Effector memory CD8-positive, alpha-beta T cell (primary cell): ENCODE data around the gene USB1.

ENCODE experiments used
- ATAC-seq: fragments of 150-1000 bp; cut with Tn5 transposase; replicated peaks from 2 replicates; pipeline ENCODE4 v1.10.0; 2021; ENCODE audit warnings: mild to moderate bottlenecking, moderate library complexity
- DNase-seq, 3 experiments: peaks; one replicate each; pipeline ENCODE4 v3.0.0; 2021
- H3K27ac Mint-ChIP-seq, 2 donors: one replicate each; pipeline ENCODE4 v1.8.0; 2022; ENCODE audit warnings: mild to moderate bottlenecking in 2 of 2, mixed read lengths in 2 of 2, moderate library complexity in 2 of 2
- H3K27me3 Mint-ChIP-seq, 2 donors: one replicate each; pipeline ENCODE4 v1.8.0; 2022; ENCODE audit warnings: mixed read lengths in 2 of 2
- H3K36me3 Mint-ChIP-seq: one replicate; pipeline ENCODE4 v1.8.0; 2022; ENCODE audit warnings: mild to moderate bottlenecking, moderate library complexity, mixed read lengths; ENCODE audit not compliant: insufficient read depth
- H3K4me1 Mint-ChIP-seq, 2 donors: one replicate each; pipeline ENCODE4 v1.8.0; 2022; ENCODE audit warnings: low read depth in 2 of 2, mixed read lengths in 2 of 2
- H3K4me3 Mint-ChIP-seq, 2 donors: one replicate each; pipeline ENCODE4 v1.8.0; 2022; ENCODE audit warnings: mild to moderate bottlenecking in 2 of 2, mixed read lengths in 2 of 2, moderate library complexity in 2 of 2
- H3K9me3 Mint-ChIP-seq, 2 donors: one replicate each; pipeline ENCODE4 v1.8.0; 2022; ENCODE audit warnings: mixed read lengths in 2 of 2

USB1 gene

GRCh38 chr16:58049232-58050185 lies 48.3 kb downstream of the USB1 start:
- no peak overlapping the region for H3K4me3 Mint-ChIP-seq
- no peaks in the 10 kb centered on the region for H3K4me1 Mint-ChIP-seq
- H3K27ac Mint-ChIP-seq = no peak overlapping the region

GRCh38 chr16:58051296-58051695 lies 50.1 kb downstream of the USB1 start:
- Mint-ChIP-seq H3K9me3 (no peaks in the 10 kb centered on the region), H3K27me3 (peaks cover 19 to 33% of the 10 kb centered on the region in 2 donors), H3K4me3 (no peak overlapping the region), H3K36me3 (peaks cover 1% of the 10 kb centered on the region), H3K27ac (no peak overlapping the region), H3K4me1 (no peaks in the 10 kb centered on the region)
- ATAC-seq (no peak), DNase-seq (no peak)

More at GRCh38 chr16:58049232-58050185, 48.3 kb downstream of the USB1 start:
- ATAC-seq (no peak), DNase-seq (no peak)
- H3K9me3 Mint-ChIP-seq = no peaks in the 10 kb centered on the region
- peaks cover 14 to 20% of the 10 kb centered on the region in 2 donors for H3K27me3 Mint-ChIP-seq
- H3K36me3 Mint-ChIP-seq = no peaks in the 10 kb centered on the region

DNA sequence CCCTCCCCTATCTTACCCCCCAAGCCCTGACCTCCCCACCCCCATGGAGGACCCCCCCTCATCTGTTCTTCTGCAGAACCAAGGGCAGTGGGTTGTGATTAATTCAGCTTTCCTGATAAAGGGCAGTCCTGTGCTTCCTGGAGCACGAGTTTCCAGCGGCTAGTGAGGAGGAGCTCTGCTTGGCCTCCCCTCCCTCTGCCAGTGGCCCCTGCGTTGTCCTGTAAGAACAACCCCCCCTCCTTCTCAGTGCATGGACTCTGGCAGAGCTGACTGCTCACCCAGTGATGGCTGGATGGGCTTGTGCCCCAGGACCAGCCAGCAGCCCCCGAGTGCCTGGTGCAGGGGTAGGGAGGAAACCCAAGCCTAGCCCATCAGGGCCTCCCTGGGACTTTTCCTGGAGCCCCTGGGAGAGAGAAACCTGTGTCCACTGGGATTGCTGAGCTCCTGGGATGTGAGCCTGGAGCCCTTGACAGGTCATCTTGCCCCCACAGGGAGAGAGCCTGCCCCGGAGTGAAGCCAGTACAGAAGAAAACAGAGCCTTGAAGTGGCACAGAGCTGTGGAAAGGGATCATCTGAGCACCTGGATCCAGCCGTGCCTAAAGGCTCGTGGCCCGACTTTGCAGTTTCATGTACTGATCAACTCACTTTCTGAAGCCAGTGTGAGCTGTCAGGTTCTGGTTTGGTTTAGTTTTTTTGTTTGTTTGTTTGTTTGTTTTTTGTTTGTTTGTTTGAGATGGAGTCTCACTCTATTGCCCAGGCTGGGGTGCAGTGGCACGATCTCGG lies 50.8 kb downstream of the USB1 start:
- no peaks in the 10 kb centered on the region for H3K9me3 Mint-ChIP-seq
- peaks cover 4% of the 10 kb centered on the region for H3K36me3 Mint-ChIP-seq
- ATAC-seq (no peak), DNase-seq (no peak)
- H3K27ac Mint-ChIP-seq = no peak overlapping the region
- no peak overlapping the region for H3K4me3 Mint-ChIP-seq
- H3K4me1 Mint-ChIP-seq = no peaks in the 10 kb centered on the region
- peaks cover 19 to 36% of the 10 kb centered on the region in 2 donors for H3K27me3 Mint-ChIP-seq

DNA sequence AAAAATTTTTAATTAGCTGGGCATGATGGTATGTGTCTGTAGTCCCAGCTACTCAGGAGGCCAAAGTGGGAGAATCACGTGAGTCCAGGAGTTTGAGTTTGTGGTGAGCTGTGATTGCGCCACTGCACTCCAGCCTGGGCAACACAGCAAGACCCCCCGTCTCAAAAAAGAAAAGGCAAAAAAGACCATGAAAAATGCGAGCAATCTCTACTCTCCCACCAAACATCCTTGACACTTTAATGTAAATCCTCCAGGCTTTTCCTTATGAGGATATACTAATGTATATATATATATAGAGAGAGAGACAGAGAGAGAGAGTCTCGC lies 52.4 kb downstream of the USB1 start:
- no peak for ATAC-seq
- H3K27ac Mint-ChIP-seq = no peak overlapping the region
- H3K4me3 Mint-ChIP-seq = no peak overlapping the region
- H3K9me3 Mint-ChIP-seq = no peaks in the 10 kb centered on the region
- peaks cover 19 to 48% of the 10 kb centered on the region in 2 donors for H3K27me3 Mint-ChIP-seq
- DNase-seq = no peak
- no peaks in the 10 kb centered on the region for H3K4me1 Mint-ChIP-seq
- peaks cover 4% of the 10 kb centered on the region for H3K36me3 Mint-ChIP-seq

DNA sequence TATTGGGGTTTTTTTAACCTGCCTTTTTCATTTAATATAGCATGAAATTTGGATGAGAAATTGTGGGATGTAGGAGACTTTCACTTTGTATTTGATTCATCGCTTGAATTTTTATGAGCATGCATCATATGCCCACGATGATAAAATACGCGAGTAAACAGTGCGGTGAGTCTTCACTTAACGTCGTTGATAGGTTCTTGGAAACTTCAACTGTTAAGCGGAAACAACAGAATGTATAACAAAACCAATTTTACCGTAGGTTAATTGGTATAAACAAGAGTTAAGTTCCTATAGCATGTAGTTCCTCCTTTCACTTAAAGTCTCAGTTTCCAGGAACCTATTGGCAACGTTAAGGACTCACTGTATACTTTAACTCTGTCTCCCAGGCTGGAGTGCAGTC lies 53.1 kb downstream of the USB1 start:
- no peaks in the 10 kb centered on the region for H3K9me3 Mint-ChIP-seq
- H3K4me3 Mint-ChIP-seq = no peak overlapping the region
- no peaks in the 10 kb centered on the region for H3K4me1 Mint-ChIP-seq
- ATAC-seq (no peak), DNase-seq (no peak)
- peaks cover 4% of the 10 kb centered on the region for H3K36me3 Mint-ChIP-seq
- H3K27ac Mint-ChIP-seq = no peak overlapping the region
- H3K27me3 Mint-ChIP-seq = peaks cover 19 to 51% of the 10 kb centered on the region in 2 donors

DNA sequence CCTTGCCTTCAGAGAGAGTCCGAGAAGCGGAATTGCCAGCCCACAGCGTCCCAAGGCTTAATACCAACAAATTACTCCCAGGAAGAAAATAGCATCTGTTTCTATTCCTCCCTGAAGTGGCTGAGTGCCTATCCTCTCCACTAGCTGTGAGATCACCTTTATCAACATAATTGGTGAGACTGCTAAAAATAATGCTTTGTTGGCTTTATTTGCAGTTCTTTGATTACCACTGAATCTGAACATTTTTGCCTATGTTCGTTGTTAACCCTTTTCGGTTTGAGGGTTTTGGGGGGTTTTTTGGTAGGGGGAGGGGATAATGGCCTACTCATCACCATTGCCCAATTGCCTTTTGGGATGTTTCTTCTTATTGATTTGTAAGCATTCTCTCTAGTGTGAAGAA lies 55.4 kb downstream of the USB1 start:
- DNase-seq (no peak), ATAC-seq (no peak)
- Mint-ChIP-seq H3K36me3 (peaks cover 4% of the 10 kb centered on the region), H3K9me3 (no peaks in the 10 kb centered on the region), H3K4me3 (no peak overlapping the region), H3K4me1 (no peaks in the 10 kb centered on the region), H3K27me3 (peaks cover 6 to 40% of the 10 kb centered on the region in 2 donors), H3K27ac (no peak overlapping the region)

- no peak overlapping the region for H3K27ac Mint-ChIP-seq
- no peaks in the 10 kb centered on the region for H3K4me1 Mint-ChIP-seq
- no peak overlapping the region for H3K4me3 Mint-ChIP-seq
- peaks cover 4% of the 10 kb centered on the region for H3K36me3 Mint-ChIP-seq
- DNase-seq (no peak), ATAC-seq (no peak)
- H3K27me3 Mint-ChIP-seq = peaks cover 6 to 40% of the 10 kb centered on the region in 2 donors
- H3K9me3 Mint-ChIP-seq = no peaks in the 10 kb centered on the region
Observed at GRCh38 chr16:58057121-58057520, 55.9 kb downstream of the USB1 start.

- Mint-ChIP-seq H3K9me3 (no peaks in the 10 kb centered on the region), H3K4me1 (no peaks in the 10 kb centered on the region), H3K27ac (no peak overlapping the region), H3K36me3 (peaks cover 4% of the 10 kb centered on the region), H3K4me3 (no peak overlapping the region), H3K27me3 (peaks cover 6 to 45% of the 10 kb centered on the region in 2 donors)
- ATAC-seq (no peak), DNase-seq (no peak)
Observed at GRCh38 chr16:58057784-58058183, 56.6 kb downstream of the USB1 start.

DNA sequence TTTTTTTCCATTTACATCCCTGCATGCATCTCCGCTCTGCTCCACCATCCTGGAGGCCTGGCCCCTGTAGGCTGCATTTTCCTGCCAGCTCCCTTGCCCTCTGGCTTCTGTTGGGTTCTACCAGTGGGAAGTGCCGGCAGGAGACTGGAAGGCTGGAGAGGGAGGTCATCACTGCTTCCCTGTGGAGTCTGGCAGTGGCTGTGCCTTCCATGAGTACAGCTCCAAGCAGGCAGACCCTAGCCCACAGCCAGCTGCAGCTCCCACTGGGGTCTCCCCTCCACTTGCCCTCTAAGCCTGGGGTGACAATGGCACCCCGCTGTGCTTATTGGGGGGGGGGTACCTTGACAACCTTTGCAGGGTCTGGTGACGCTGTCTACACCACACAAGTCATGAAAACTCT lies 61.6 kb downstream of the USB1 start:
- Mint-ChIP-seq H3K4me3 (no peak overlapping the region), H3K27me3 (peaks cover 0 to 25% of the 10 kb centered on the region in 2 donors), H3K4me1 (no peaks in the 10 kb centered on the region), H3K9me3 (no peaks in the 10 kb centered on the region), H3K27ac (no peak overlapping the region), H3K36me3 (no peaks in the 10 kb centered on the region)
- ATAC-seq (no peak), DNase-seq (no peak)

GRCh38 chr16:58063377-58064076 lies 62.3 kb downstream of the USB1 start:
- Mint-ChIP-seq H3K4me3 (no peak overlapping the region), H3K9me3 (no peaks in the 10 kb centered on the region)

DNA sequence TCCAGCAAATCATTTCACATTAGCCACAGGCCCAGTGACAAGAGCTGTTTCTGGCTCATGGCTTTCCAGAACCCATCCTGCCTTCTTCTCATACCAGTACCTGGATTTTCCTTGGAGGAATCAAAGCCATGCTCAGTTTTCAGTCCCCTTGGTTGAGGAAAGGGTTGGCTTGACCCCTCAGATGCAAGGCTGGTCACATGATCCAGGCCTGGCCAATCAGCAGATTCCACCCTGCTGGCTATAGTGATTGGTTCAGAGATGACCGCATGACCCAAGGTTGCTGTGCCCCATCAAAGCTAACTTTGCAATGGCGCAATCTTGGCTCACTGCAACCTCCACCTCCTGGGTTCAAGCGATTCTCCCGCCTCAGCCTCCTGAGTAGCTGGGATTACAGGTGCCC lies 69.4 kb downstream of the USB1 start:
- no peak overlapping the region for H3K27ac Mint-ChIP-seq
- H3K4me1 Mint-ChIP-seq = no peaks in the 10 kb centered on the region
- no peaks in the 10 kb centered on the region for H3K27me3 Mint-ChIP-seq
- H3K9me3 Mint-ChIP-seq = no peaks in the 10 kb centered on the region
- no peak for DNase-seq
- no peak overlapping the region for H3K4me3 Mint-ChIP-seq
- no peaks in the 10 kb centered on the region for H3K36me3 Mint-ChIP-seq
- no peak for ATAC-seq

More at GRCh38 chr16:58063377-58064076, 62.3 kb downstream of the USB1 start:
- Mint-ChIP-seq H3K36me3 (no peaks in the 10 kb centered on the region), H3K4me1 (no peaks in the 10 kb centered on the region), H3K27me3 (peaks cover 0 to 21% of the 10 kb centered on the region in 2 donors), H3K27ac (no peak overlapping the region)
- ATAC-seq = no peak
- no peak for DNase-seq
